RWPE1 (cell line): Measurements from ENCODE around the gene HS3ST3B1.
A peak's percentile ranks its signal among the peaks of the same experiment; 100 is the strongest.

Source experiments
- CTCF ChIA-PET: fragments of 350-600 bp; sonication (Branson Sonifier 250); formaldehyde crosslinking; extraction: SDS; loops from one replicate; lab custom pipeline; 2021; lab: Yijun Ruan, JAX
- POLR2A ChIA-PET: fragments of 400-600 bp; formaldehyde crosslinking; extraction: SDS; loops from one replicate; lab custom pipeline; 2020; ENCODE audit warnings: antibody characterized with exemption; ENCODE audit not compliant: low non-redundant PET; lab: Yijun Ruan, JAX
- DNase-seq: peaks from one replicate; pipeline ENCODE4 v3.0.0; 2012; ENCODE audit warnings: low spot score
- H3K27ac ChIP-seq: fragments of 450-650 bp; 2 replicates; pipeline ENCODE4 v1.5.1; 2017
- CTCF ChIP-seq: fragments of 450-650 bp; conservative IDR thresholded peaks from 2 replicates; pipeline ENCODE4 v1.5.1; 2017; ENCODE audit warnings: low read depth, mild to moderate bottlenecking

HS3ST3B1 gene

GRCh38 chr17:14297161-14297851, 3.6 kb upstream of the HS3ST3B1 start:
- TF ChIP-seq CTCF, result peak; percentile 16; the same call in 1 of the 2 replicates
- no peak for DNase-seq
- POLR2A ChIA-PET, result interaction anchor here (0.9 kb wide), 1 partner anchor 12 kb away, joined by 3 read pairs; no protein-coding TSS in a partner anchor
- CTCF ChIA-PET, result interaction anchor here (0.6 to 0.7 kb wide), 3 partner anchors 85 to 629 kb away, joined by 3 to 5 read pairs (median 3); no protein-coding TSS in a partner anchor
- H3K27ac ChIP-seq, result no peak overlapping the region

- ChIA-PET POLR2A (no interaction called here), CTCF (interaction anchor here (0.7 kb wide), 1 partner anchor 228 kb away, joined by 3 read pairs; no protein-coding TSS in a partner anchor)
- H3K27ac ChIP-seq, result no peak overlapping the region
- no peak for DNase-seq
- TF ChIP-seq CTCF, result no peak
Measured at GRCh38 chr17:14298221-14298946, 2.5 kb upstream of the HS3ST3B1 start.

DNA sequence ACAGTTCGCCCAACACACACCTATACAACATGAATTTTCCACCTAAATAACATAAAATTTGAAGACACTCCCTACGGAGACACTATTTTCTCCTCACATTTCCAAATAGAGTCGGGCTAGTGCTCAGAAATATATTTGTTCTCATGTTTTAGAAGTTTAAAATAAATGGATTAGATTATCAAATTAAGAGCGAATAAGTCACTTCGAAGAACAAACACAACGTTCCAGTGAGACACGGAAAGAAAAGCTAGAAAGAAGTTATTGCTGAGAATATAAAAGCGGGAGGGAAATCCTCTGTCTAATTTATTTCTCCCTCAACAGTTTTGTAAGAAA, 2.0 kb upstream of the HS3ST3B1 start:
- TF ChIP-seq CTCF, result no peak
- DNase-seq, result no peak
- ChIA-PET POLR2A (no interaction called here), CTCF (interaction anchor here (0.7 kb wide), 2 partner anchors 228 to 838 kb away, joined by 3 read pairs; no protein-coding TSS in a partner anchor)
- H3K27ac ChIP-seq, result no peak overlapping the region

GRCh38 chr17:14299280-14300141, 1.4 kb upstream of the HS3ST3B1 start:
- H3K27ac ChIP-seq, result no peak overlapping the region
- CTCF ChIA-PET, result interaction anchor here (0.7 to 1.0 kb wide), 3 partner anchors 229 to 838 kb away, joined by 3 to 6 read pairs (median 3); no protein-coding TSS in a partner anchor
- TF ChIP-seq CTCF, result no peak
- DNase-seq, result no peak
- POLR2A ChIA-PET, result no interaction called here

DNA sequence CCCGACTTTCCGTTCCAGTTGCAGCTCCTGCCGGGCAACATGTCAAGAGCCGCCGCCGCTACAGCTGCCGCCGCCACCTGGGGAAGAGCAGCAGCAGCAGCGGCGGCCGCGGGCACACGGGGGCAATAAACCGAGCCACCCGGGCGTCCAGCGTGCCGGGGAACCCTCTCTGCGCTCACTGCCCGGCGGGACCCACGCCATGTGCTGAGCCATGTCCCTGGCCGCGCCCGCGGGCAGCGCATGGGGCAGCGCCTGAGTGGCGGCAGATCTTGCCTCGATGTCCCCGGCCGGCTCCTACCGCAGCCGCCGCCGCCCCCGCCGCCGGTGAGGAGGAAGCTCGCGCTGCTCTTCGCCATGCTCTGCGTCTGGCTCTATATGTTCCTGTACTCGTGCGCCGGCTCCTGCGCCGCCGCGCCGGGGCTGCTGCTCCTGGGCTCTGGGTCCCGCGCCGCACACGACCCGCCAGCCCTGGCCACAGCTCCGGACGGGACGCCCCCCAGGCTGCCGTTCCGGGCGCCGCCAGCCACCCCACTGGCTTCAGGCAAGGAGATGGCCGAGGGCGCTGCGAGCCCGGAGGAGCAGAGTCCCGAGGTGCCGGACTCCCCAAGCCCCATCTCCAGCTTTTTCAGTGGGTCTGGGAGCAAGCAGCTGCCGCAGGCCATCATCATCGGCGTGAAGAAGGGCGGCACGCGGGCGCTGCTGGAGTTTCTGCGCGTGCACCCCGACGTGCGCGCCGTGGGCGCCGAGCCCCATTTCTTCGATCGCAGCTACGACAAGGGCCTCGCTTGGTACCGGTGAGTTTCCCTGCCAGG, 604 bp downstream of the HS3ST3B1 start:
- POLR2A ChIA-PET, result no interaction called here
- no peak for DNase-seq
- TF ChIP-seq CTCF, result peak; percentile 38
- peak overlapping the region; percentile 78 for H3K27ac ChIP-seq
- CTCF ChIA-PET, result interaction anchor here (0.6 to 1.6 kb wide), 11 partner anchors 11 to 1272 kb away, joined by 3 to 9 read pairs (median 3); no protein-coding TSS in a partner anchor
